HepG2 (cell line): ENCODE results near the gene TGM1.

Source experiments
- MYNN ChIP-seq: sonication (generic); formaldehyde crosslinking; IDR thresholded peaks from 2 replicates; pipeline ENCODE4 v1.4.0; 2020; ENCODE audit warnings: mild to moderate bottlenecking, low read depth, missing genetic modification reagents
- NR2C2 ChIP-seq: sonication (generic); formaldehyde crosslinking; IDR thresholded peaks from 2 replicates; pipeline ENCODE4 v1.4.0; 2020; ENCODE audit warnings: missing genetic modification reagents, mild to moderate bottlenecking, moderate library complexity, borderline replicate concordance
- REST ChIP-seq, 2 experiments: IDR thresholded peaks; 2 replicates each; pipeline ENCODE4 v1.6.1; 2011 to 2012; ENCODE audit warnings: low read length in 2 of 2, borderline replicate concordance in 1 of 2, low read depth in 1 of 2, mild to moderate bottlenecking in 1 of 2, moderate library complexity in 1 of 2
- ZNF615 ChIP-seq: sonication (generic); formaldehyde crosslinking; IDR thresholded peaks from 2 replicates; pipeline ENCODE4 v1.5.0; 2020; ENCODE audit warnings: mild to moderate bottlenecking, missing genetic modification reagents, borderline replicate concordance
- TF ChIP-seq, protein P1 (sequence below): IDR thresholded peaks from 2 replicates; pipeline ENCODE4 v1.6.1; 2016

DNA sequence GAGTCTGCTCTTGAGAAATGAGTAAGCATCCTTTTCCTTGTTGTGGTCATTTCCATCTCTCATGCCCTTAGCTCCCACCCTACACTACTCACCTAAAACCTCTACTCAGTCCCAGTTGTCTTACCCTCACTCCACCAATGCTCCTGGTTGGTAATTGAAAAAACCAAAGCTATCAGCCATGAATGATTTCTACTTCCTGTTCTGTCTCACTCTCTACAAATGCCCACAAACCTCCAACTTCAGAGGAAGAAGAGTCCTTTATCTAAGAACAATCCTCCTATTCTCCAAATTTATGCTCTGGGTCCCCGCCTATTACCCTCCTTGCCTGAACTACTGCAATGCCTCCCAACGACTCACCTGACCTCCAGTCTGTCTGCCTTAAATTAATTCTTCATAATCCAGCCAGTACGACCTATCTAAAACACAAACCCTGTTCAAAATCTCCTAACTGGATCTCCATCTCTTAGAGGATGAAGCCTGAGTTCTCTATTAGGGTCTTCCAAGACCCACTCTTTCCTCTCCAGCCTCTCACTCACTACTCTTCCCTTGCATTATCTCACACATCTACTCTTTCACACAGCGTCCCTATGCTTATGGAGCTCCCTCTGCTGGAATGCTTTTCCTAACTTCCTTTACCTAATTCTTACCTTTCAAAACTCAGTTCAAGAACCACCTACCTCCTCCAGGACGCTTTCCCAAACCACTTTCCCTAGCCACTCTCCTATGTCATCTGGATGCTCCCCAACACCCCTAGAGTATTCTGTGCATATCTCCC lies 34.4 kb upstream of the TGM1 start:
- TF ChIP-seq ZNF615 (CRISPR knock-in tag) (no peak), MYNN (CRISPR knock-in tag) (no peak), REST (IDR thresholded peaks at IDR 0.05; ENCODE audit: borderline replicate concordance in 1 of 2, low read depth in 1 of 2, low read length in 2 of 2) (no peak), NR2C2 (no peak; the same call in 1 of the 2 replicates)
- TF ChIP-seq, protein P1, sequence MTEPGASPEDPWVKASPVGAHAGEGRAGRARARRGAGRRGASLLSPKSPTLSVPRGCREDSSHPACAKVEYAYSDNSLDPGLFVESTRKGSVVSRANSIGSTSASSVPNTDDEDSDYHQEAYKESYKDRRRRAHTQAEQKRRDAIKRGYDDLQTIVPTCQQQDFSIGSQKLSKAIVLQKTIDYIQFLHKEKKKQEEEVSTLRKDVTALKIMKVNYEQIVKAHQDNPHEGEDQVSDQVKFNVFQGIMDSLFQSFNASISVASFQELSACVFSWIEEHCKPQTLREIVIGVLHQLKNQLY (CRISPR knock-in tag) = no peak
